K562 (cell line): ENCODE data around the gene KXD1. TPM values are rescaled to one million over a fixed set of nuclear protein-coding genes. Genes with fewer than 3 reads are reported as not detected.

Experiments used
- CREM ChIP-seq: IDR thresholded peaks from 2 replicates; pipeline ENCODE4 v1.6.1; 2014; ENCODE audit warnings: antibody characterized with exemption, low read depth
- MYBL2 ChIP-seq, 2 experiments: fragments of 450-650 bp in 1 of 2; sonication (generic) in 1 of 2; formaldehyde crosslinking in 1 of 2; IDR thresholded peaks; 2 replicates each; pipeline versions ENCODE4 v1.6.1 to v1.8.1; 2017 to 2022; ENCODE audit warnings: borderline replicate concordance in 1 of 2, inconsistent platforms in 1 of 2, low read depth in 1 of 2, mild to moderate bottlenecking in 1 of 2, missing genetic modification reagents in 1 of 2, moderate library complexity in 1 of 2
- RUNX1 ChIP-seq: sonication (generic); IDR thresholded peaks from 2 replicates; pipeline ENCODE4 v1.6.1; 2016; ENCODE audit warnings: antibody characterized with exemption, low read depth
- SMARCA4 ChIP-seq: fragments of 450-650 bp; IDR thresholded peaks from 2 replicates; pipeline ENCODE4 v1.6.1; 2016
- polyA plus RNA-seq, 8 experiments: library from polyadenylated mRNA; depleted of rRNA in 4 of 8; stranded (reverse) in 5 of 8; unstranded in 3 of 8; fragments of >200 nt; fragmentation: Nextera tagmentation in 2 of 8; fragmentation: Illumina TruSeq in 1 of 8; extraction: Ambion mirVana in 2 of 8; extraction: Trizol in 1 of 8; gene quantifications; 2 replicates each; pipeline versions ENCODE4 v1.2.1 to v1.2.3, GENCODE V29; 2011 to 2014; ENCODE audit warnings: inconsistent platforms in 1 of 8, missing spikeins in 1 of 8
- total RNA-seq, 7 experiments: library from RNA; depleted of rRNA in 6 of 7; stranded (reverse); fragments of >200 nt in 6 of 7; fragmentation: Illumina TruSeq in 2 of 7; extraction: Trizol in 2 of 7; gene quantifications; 2 replicates each; pipeline versions ENCODE4 v1.2.1 to v1.2.3, GENCODE V29; 2011 to 2021; ENCODE audit warnings: low replicate concordance in 1 of 7
- TF ChIP-seq, protein P1 (sequence below), 2 experiments: IDR thresholded peaks; 2 replicates each; pipeline ENCODE4 v1.6.1; 2012; ENCODE audit warnings: improper control_type of control experiment in 2 of 2, low read depth in 2 of 2, low read length in 2 of 2, borderline replicate concordance in 1 of 2
- TF ChIP-seq, protein P2 (sequence below): fragments of 450-650 bp; formaldehyde crosslinking; IDR thresholded peaks from 2 replicates; pipeline ENCODE4 v1.4.0; 2020; ENCODE audit warnings: mild to moderate bottlenecking, moderate library complexity
- TF ChIP-seq, protein P3 (sequence below), 2 experiments: fragments of 450-650 bp; formaldehyde crosslinking in 1 of 2; IDR thresholded peaks; 2 replicates each; pipeline versions ENCODE4 v1.4.0 to v1.6.1; 2014 to 2020; ENCODE audit warnings: mild to moderate bottlenecking in 2 of 2, borderline replicate concordance in 1 of 2, low read depth in 1 of 2
- TF ChIP-seq, protein P4 (sequence below): fragments of 450-650 bp; IDR thresholded peaks from 2 replicates; pipeline ENCODE4 v1.6.1; 2016; ENCODE audit warnings: antibody characterized with exemption
- TF ChIP-seq, protein P5 (sequence below): sonication (generic); formaldehyde crosslinking; IDR thresholded peaks from 2 replicates; pipeline ENCODE4 v1.8.0; 2022; ENCODE audit warnings: missing genetic modification reagents, mild to moderate bottlenecking, moderate library complexity, borderline replicate concordance

KXD1 gene
- total and polyA plus RNA-seq, 9 of the 15 experiments (the other 6 are each of a cell fraction or from before 2014, with no cell fraction given): 21.9 to 210 (median 118) TPM

DNA sequence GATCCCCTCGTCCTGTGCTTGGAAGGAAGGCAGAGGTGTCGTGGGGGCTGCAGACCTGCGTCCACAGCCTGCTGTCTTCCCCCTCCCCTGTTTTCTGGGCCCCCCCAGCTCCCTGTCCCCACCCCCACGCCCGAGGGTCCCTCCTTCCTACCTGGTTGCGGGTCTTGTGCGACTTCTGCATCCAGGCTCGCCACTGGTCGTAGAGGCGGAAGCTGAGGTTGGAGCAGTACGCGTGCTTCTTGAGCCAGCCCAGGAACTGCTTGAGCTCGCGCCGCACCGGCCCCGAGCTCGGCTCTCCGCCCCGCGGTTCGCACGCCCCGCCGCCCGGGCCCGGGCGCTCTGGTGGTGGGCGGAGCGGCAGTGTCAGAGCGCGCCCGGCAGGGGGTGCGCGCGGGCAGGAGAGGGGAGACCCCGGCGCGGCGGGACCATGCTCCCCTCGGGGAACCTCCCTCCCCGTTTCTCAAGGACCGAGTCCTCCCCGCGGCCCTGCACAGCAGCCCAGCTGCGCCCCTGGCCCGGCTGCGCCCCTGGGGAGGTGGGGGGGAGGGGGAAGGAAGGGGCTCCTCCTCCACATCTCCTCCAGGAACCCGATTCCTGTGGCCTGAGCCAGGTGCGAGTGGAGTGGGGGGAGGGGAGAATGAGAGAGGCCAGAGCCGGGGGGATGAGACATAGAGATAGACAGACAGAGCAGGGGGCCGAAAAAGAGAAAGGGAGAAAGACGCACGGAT is 36.6 kb downstream of the KXD1 start (continued):
- TF ChIP-seq, protein P1, sequence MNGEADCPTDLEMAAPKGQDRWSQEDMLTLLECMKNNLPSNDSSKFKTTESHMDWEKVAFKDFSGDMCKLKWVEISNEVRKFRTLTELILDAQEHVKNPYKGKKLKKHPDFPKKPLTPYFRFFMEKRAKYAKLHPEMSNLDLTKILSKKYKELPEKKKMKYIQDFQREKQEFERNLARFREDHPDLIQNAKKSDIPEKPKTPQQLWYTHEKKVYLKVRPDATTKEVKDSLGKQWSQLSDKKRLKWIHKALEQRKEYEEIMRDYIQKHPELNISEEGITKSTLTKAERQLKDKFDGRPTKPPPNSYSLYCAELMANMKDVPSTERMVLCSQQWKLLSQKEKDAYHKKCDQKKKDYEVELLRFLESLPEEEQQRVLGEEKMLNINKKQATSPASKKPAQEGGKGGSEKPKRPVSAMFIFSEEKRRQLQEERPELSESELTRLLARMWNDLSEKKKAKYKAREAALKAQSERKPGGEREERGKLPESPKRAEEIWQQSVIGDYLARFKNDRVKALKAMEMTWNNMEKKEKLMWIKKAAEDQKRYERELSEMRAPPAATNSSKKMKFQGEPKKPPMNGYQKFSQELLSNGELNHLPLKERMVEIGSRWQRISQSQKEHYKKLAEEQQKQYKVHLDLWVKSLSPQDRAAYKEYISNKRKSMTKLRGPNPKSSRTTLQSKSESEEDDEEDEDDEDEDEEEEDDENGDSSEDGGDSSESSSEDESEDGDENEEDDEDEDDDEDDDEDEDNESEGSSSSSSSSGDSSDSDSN (IDR thresholded peaks at IDR 0.05; ENCODE audit: borderline replicate concordance in 1 of 2, low read depth in 2 of 2, low read length in 2 of 2): peak; percentile 98 to 99
- TF ChIP-seq, protein P2, sequence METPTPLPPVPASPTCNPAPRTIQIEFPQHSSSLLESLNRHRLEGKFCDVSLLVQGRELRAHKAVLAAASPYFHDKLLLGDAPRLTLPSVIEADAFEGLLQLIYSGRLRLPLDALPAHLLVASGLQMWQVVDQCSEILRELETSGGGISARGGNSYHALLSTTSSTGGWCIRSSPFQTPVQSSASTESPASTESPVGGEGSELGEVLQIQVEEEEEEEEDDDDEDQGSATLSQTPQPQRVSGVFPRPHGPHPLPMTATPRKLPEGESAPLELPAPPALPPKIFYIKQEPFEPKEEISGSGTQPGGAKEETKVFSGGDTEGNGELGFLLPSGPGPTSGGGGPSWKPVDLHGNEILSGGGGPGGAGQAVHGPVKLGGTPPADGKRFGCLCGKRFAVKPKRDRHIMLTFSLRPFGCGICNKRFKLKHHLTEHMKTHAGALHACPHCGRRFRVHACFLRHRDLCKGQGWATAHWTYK: 0 out of 2 replicates have a peak, but pooled peaks have one; percentile 51
- TF ChIP-seq RUNX1: no peak; the same call in 1 of the 2 replicates
- no peak for TF ChIP-seq MYBL2 (IDR thresholded peaks at IDR 0.05; ENCODE audit: low read depth)
- TF ChIP-seq MYBL2 (CRISPR knock-in tag; IDR thresholded peaks at IDR 0.05; ENCODE audit: borderline replicate concordance): no peak
- TF ChIP-seq, protein P3, sequence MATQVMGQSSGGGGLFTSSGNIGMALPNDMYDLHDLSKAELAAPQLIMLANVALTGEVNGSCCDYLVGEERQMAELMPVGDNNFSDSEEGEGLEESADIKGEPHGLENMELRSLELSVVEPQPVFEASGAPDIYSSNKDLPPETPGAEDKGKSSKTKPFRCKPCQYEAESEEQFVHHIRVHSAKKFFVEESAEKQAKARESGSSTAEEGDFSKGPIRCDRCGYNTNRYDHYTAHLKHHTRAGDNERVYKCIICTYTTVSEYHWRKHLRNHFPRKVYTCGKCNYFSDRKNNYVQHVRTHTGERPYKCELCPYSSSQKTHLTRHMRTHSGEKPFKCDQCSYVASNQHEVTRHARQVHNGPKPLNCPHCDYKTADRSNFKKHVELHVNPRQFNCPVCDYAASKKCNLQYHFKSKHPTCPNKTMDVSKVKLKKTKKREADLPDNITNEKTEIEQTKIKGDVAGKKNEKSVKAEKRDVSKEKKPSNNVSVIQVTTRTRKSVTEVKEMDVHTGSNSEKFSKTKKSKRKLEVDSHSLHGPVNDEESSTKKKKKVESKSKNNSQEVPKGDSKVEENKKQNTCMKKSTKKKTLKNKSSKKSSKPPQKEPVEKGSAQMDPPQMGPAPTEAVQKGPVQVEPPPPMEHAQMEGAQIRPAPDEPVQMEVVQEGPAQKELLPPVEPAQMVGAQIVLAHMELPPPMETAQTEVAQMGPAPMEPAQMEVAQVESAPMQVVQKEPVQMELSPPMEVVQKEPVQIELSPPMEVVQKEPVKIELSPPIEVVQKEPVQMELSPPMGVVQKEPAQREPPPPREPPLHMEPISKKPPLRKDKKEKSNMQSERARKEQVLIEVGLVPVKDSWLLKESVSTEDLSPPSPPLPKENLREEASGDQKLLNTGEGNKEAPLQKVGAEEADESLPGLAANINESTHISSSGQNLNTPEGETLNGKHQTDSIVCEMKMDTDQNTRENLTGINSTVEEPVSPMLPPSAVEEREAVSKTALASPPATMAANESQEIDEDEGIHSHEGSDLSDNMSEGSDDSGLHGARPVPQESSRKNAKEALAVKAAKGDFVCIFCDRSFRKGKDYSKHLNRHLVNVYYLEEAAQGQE (IDR thresholded peaks at IDR 0.05; ENCODE audit: borderline replicate concordance): peak; percentile 78; the same call in 1 of the 2 replicates
- TF ChIP-seq, protein P3 (CRISPR knock-in tag; IDR thresholded peaks at IDR 0.05; ENCODE audit: low read depth): no peak
- TF ChIP-seq, protein P4, sequence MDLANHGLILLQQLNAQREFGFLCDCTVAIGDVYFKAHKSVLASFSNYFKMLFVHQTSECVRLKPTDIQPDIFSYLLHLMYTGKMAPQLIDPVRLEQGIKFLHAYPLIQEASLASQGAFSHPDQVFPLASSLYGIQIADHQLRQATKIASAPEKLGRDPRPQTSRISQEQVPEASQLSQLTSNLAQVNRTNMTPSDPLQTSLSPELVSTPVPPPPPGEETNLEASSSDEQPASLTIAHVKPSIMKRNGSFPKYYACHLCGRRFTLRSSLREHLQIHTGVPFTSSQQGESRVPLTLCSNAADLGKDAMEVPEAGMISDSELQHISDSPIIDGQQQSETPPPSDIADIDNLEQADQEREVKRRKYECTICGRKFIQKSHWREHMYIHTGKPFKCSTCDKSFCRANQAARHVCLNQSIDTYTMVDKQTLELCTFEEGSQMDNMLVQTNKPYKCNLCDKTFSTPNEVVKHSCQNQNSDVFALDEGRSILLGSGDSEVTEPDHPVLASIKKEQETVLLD: 0 out of 2 replicates have a peak, but pooled peaks have one; percentile 24
- TF ChIP-seq, protein P5, sequence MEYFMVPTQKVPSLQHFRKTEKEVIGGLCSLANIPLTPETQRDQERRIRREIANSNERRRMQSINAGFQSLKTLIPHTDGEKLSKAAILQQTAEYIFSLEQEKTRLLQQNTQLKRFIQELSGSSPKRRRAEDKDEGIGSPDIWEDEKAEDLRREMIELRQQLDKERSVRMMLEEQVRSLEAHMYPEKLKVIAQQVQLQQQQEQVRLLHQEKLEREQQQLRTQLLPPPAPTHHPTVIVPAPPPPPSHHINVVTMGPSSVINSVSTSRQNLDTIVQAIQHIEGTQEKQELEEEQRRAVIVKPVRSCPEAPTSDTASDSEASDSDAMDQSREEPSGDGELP: peak; percentile 56; the same call in 1 of the 2 replicates
- no peak for TF ChIP-seq SMARCA4
- TF ChIP-seq CREM: peak; percentile 31; the same call in 1 of the 2 replicates
